Neural progenitor cell (in vitro differentiated cells): Measurements from ENCODE around the gene PLCH2. TPM values are rescaled to one million over a fixed set of nuclear protein-coding genes. Genes with fewer than 3 reads are reported as not detected.

Experiments used
- DNase-seq: peaks from one replicate; pipeline ENCODE4 v3.0.0-alpha.2; 2016; ENCODE audit warnings: low spot score
- H2AFZ ChIP-seq: fragments of 200-600 bp; sonication (generic); replicated peaks from 2 replicates; pipeline ENCODE4 v1.6.1; 2016; ENCODE audit warnings: antibody characterized with exemption
- H3F3A ChIP-seq: fragments of 200-600 bp; sonication (generic); 2 replicates; pipeline ENCODE4 v1.6.1; 2016; ENCODE audit warnings: antibody characterized with exemption, low read depth
- H3K27ac ChIP-seq: fragments of 200-600 bp; sonication (generic); 2 replicates; pipeline ENCODE4 v1.5.1; 2016; ENCODE audit warnings: mild to moderate bottlenecking
- H3K27me3 ChIP-seq: fragments of 200-600 bp; sonication (generic); 2 replicates; pipeline ENCODE4 v1.6.1; 2016; ENCODE audit warnings: mild to moderate bottlenecking, moderate library complexity
- H3K36me3 ChIP-seq: fragments of 200-600 bp; sonication (generic); 2 replicates; pipeline ENCODE4 v1.5.1; 2016
- H3K4me1 ChIP-seq: fragments of 200-600 bp; sonication (generic); 2 replicates; pipeline ENCODE4 v1.6.1; 2016; ENCODE audit warnings: mixed run types
- H3K4me2 ChIP-seq: fragments of 200-600 bp; sonication (generic); 2 replicates; pipeline ENCODE4 v1.6.1; 2016
- H3K4me3 ChIP-seq: fragments of 200-600 bp; sonication (generic); 2 replicates; pipeline ENCODE4 v1.5.1; 2016
- H3K79me2 ChIP-seq: fragments of 200-600 bp; sonication (generic); 2 replicates; pipeline ENCODE4 v1.6.1; 2016; ENCODE audit warnings: low read depth
- H3K9ac ChIP-seq: fragments of 200-600 bp; sonication (generic); 2 replicates; pipeline ENCODE4 v1.6.1; 2016
- H3K9me3 ChIP-seq: fragments of 200-600 bp; sonication (generic); 2 replicates; pipeline ENCODE4 v1.5.1; 2016; ENCODE audit warnings: low read depth
- H4K20me1 ChIP-seq: fragments of 200-600 bp; sonication (generic); 2 replicates; pipeline ENCODE4 v1.6.1; 2016; ENCODE audit warnings: low read depth
- H3K27ac Mint-ChIP-seq: 3 replicates; pipeline ENCODE4 v1.8.0; 2021; ENCODE audit warnings: mixed read lengths
- H3K27me3 Mint-ChIP-seq: 2 replicates; pipeline ENCODE4 v1.8.0; 2022; ENCODE audit warnings: low read depth, mild to moderate bottlenecking, inconsistent platforms, moderate library complexity, mixed read lengths; ENCODE audit not compliant: insufficient read depth
- H3K36me3 Mint-ChIP-seq: 3 replicates; pipeline ENCODE4 v1.8.0; 2021; ENCODE audit warnings: mixed read lengths
- H3K4me1 Mint-ChIP-seq: 3 replicates; pipeline ENCODE4 v1.8.0; 2021; ENCODE audit warnings: mixed read lengths
- H3K4me3 Mint-ChIP-seq: 3 replicates; pipeline ENCODE4 v1.8.0; 2021; ENCODE audit warnings: mild to moderate bottlenecking, moderate library complexity, mixed read lengths
- H3K9me3 Mint-ChIP-seq: 3 replicates; pipeline ENCODE4 v1.8.0; 2020; ENCODE audit warnings: mixed read lengths
- EZH2 ChIP-seq: fragments of 200-600 bp; sonication (generic); IDR thresholded peaks from 2 replicates; pipeline ENCODE4 v1.6.1; 2017; ENCODE audit warnings: antibody characterized with exemption, mild to moderate bottlenecking, moderate library complexity
- EZH2phosphoT487 ChIP-seq: fragments of 200-600 bp; sonication (generic); IDR thresholded peaks from 2 replicates; pipeline ENCODE4 v1.6.1; 2017; ENCODE audit warnings: antibody characterized with exemption
- total RNA-seq: library from RNA; depleted of rRNA; stranded (reverse); fragments of >200 nt; gene quantifications from 2 replicates; pipeline ENCODE4 v1.2.3, GENCODE V29; 2015; ENCODE audit warnings: low replicate concordance
- TF ChIP-seq, protein P1 (sequence below): fragments of 200-600 bp; sonication (generic); IDR thresholded peaks from 2 replicates; pipeline ENCODE4 v1.5.1; 2017; ENCODE audit warnings: antibody characterized with exemption, mild to moderate bottlenecking

Gene PLCH2
- total RNA-seq, 1 donor from 2014 or later = 0.54 TPM

- no peak overlapping the region for H3K9ac ChIP-seq
- H2AFZ ChIP-seq = no peak overlapping the region
- DNase-seq = no peak
- Mint-ChIP-seq H3K27ac (no peak overlapping the region), H3K36me3 (no peaks in the 10 kb centered on the region), H3K9me3 (peaks cover 18% of the 10 kb centered on the region), H3K4me3 (no peak overlapping the region), H3K4me1 (no peaks in the 10 kb centered on the region), H3K27me3 (peaks cover 6% of the 10 kb centered on the region)
- H3K9me3 ChIP-seq = no peaks in the 10 kb centered on the region
- no peak overlapping the region for H3K4me3 ChIP-seq
- no peaks in the 10 kb centered on the region for H3K27me3 ChIP-seq
- H3K27ac ChIP-seq = no peak overlapping the region
- TF ChIP-seq, protein P1, sequence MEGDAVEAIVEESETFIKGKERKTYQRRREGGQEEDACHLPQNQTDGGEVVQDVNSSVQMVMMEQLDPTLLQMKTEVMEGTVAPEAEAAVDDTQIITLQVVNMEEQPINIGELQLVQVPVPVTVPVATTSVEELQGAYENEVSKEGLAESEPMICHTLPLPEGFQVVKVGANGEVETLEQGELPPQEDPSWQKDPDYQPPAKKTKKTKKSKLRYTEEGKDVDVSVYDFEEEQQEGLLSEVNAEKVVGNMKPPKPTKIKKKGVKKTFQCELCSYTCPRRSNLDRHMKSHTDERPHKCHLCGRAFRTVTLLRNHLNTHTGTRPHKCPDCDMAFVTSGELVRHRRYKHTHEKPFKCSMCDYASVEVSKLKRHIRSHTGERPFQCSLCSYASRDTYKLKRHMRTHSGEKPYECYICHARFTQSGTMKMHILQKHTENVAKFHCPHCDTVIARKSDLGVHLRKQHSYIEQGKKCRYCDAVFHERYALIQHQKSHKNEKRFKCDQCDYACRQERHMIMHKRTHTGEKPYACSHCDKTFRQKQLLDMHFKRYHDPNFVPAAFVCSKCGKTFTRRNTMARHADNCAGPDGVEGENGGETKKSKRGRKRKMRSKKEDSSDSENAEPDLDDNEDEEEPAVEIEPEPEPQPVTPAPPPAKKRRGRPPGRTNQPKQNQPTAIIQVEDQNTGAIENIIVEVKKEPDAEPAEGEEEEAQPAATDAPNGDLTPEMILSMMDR = no peak
- TF ChIP-seq EZH2phosphoT487 (no peak), EZH2 (no peak)
- no peaks in the 10 kb centered on the region for H3K4me1 ChIP-seq
- H4K20me1 ChIP-seq = no peaks in the 10 kb centered on the region
- H3K36me3 ChIP-seq = no peaks in the 10 kb centered on the region
- no peaks in the 10 kb centered on the region for H3K79me2 ChIP-seq
- H3F3A ChIP-seq = no peaks in the 10 kb centered on the region
- H3K4me2 ChIP-seq = no peak overlapping the region
Measured at GRCh38 chr1:2486041-2486440, 10.0 kb downstream of the PLCH2 start.

DNA sequence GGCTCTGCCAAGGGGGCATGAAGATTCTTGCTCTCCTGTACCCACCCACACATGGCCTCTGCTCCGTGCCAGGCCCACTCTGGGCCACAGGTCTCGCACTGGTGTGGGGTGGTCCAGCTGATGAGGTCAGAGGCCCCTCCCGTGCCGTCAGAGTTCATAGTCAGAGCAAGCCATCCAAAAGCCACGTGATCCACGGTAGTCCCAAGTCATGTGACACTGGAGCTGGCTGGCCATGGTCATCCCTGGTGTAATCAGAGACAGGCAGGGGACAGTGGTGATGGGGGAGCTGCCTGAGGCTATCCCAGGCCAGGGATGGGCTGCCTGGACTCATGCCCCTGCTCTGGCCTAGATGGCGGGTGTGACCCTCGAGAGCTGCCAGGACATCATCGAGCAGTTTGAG lies 10.5 kb downstream of the PLCH2 start:
- Mint-ChIP-seq H3K27me3 (peaks cover 8% of the 10 kb centered on the region), H3K9me3 (peaks cover 18% of the 10 kb centered on the region), H3K27ac (no peak overlapping the region), H3K4me3 (no peak overlapping the region), H3K4me1 (no peaks in the 10 kb centered on the region), H3K36me3 (no peaks in the 10 kb centered on the region)
- DNase-seq = no peak
- H3K36me3 ChIP-seq = no peaks in the 10 kb centered on the region
- H3K27me3 ChIP-seq = no peaks in the 10 kb centered on the region
- H3K9me3 ChIP-seq = no peaks in the 10 kb centered on the region
- no peaks in the 10 kb centered on the region for H3K79me2 ChIP-seq
- no peaks in the 10 kb centered on the region for H3K4me1 ChIP-seq
- no peak overlapping the region for H3K27ac ChIP-seq
- no peaks in the 10 kb centered on the region for H3F3A ChIP-seq
- H3K4me2 ChIP-seq = no peak overlapping the region
- H4K20me1 ChIP-seq = no peaks in the 10 kb centered on the region
- H3K9ac ChIP-seq = no peak overlapping the region
- TF ChIP-seq EZH2 = no peak
- TF ChIP-seq, protein P1 = no peak
- TF ChIP-seq EZH2phosphoT487 = no peak
- no peak overlapping the region for H3K4me3 ChIP-seq
- no peak overlapping the region for H2AFZ ChIP-seq

DNA sequence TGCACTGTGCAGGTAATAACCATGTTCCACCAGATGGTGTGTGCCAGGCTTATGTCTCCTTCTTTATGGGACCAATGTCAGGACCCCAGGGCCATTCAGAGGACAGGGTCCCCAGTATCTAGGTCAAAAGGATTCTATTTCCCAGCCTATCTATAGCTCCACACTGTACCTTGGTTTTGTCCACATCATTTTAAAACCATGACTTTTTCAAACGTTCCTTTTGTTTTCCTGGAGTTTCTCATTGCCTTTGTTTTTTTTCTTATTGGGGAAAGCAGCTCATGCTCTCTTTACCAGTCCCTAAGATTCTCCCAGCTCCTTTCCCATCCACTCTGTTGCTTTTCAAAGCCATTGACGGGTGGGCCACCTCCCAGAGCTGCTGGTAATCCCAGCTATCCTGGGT lies 12.6 kb downstream of the PLCH2 start:
- Mint-ChIP-seq H3K36me3 (no peaks in the 10 kb centered on the region), H3K27ac (no peak overlapping the region), H3K4me3 (no peak overlapping the region), H3K27me3 (peaks cover 8% of the 10 kb centered on the region), H3K4me1 (peaks cover 6% of the 10 kb centered on the region), H3K9me3 (peaks cover 18% of the 10 kb centered on the region)
- Histone ChIP-seq H3K4me1 (no peaks in the 10 kb centered on the region), H4K20me1 (no peaks in the 10 kb centered on the region), H3K36me3 (no peaks in the 10 kb centered on the region), H2AFZ (no peak overlapping the region), H3K27ac (no peak overlapping the region), H3K9ac (no peak overlapping the region), H3K79me2 (no peaks in the 10 kb centered on the region), H3K4me3 (no peak overlapping the region), H3F3A (no peaks in the 10 kb centered on the region), H3K9me3 (no peaks in the 10 kb centered on the region), H3K4me2 (no peak overlapping the region), H3K27me3 (no peaks in the 10 kb centered on the region)
- TF ChIP-seq, protein P1 = no peak
- no peak for TF ChIP-seq EZH2phosphoT487
- no peak for TF ChIP-seq EZH2
- DNase-seq = no peak
